Iris pigment epithelial cell (primary cell): ENCODE measurements around the gene SERAC1.

Source experiments
- DNase-seq: peaks from one replicate; pipeline ENCODE4 v3.0.0-alpha.2; 2011; ENCODE audit warnings: low read depth

Gene SERAC1

DNA sequence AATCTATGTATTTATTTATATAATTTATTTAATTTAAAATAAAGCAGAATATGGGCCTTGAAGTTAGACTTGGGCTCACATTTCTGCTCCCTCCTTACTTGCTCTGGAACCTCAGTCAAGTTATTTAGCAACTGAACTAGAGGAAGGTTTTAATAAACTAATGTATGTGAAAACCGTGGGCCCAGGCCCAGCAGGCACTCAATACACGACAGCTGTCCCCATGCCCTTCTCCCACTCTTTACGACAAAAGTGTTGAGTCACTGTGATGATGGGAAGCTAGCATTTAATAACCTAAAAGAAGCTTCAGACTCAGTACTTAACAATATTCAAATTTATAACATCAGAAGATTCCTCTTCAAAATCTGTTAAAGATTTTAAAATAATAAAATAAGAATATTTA lies 46.7 kb downstream of the SERAC1 start:
- DNase-seq = no peak

DNA sequence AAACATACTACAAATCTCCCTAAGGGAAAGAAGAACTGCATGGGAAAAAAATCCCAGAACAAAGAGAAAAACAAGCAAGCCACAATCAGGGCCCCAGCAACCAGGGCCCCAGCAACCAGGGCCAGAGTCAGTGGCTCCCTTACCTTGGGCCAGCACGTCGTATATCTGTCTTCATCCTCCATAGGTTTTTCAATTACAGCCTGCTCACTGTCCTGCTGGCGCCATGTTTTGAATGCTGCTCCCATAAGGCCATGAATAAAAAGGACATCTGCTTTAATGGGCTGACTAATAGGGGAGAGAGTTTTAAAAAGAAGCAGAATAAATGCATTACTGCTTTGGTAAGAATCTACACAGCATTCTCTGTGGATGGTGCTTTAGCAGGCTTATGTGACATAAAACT lies 49.2 kb downstream of the SERAC1 start:
- DNase-seq = no peak

DNA sequence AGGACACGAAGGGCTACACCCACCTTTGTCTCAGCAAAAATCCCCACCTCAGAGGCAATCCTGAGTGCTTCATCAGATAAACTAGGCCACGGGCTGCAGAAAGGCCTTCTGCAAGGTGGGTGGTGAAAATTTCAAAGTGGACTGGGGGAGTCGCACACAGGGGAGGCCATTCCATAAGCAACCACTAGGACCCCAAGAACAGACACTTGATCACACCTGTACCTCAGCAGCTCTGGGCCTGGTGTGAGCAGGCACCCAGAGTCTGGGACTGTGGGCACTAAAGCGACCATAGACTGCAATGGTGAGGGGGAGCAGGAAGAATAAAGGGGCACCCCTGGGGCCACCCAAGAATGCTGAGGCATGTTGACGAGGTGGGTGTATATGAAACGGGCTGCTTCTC lies 52.6 kb downstream of the SERAC1 start:
- DNase-seq = no peak

DNA sequence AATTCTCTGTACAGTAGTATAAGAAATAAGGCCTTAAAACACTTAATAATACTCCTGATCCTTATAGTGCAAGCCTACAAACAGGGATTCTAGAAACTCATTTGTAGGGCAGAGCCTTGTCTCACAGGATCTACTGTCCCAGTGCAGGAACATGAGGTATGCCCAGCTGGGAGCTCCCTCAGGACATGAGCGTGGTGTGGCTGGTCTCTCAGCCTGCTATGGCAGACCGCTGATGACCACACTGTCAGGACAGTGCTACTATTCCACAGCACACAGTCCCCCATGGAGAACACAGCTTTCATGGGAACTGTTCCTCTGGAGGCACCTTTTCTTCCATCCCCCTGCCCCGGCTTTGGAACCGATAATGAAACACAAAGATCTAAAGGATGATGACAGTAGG lies 53.0 kb downstream of the SERAC1 start:
- DNase-seq = no peak

DNA sequence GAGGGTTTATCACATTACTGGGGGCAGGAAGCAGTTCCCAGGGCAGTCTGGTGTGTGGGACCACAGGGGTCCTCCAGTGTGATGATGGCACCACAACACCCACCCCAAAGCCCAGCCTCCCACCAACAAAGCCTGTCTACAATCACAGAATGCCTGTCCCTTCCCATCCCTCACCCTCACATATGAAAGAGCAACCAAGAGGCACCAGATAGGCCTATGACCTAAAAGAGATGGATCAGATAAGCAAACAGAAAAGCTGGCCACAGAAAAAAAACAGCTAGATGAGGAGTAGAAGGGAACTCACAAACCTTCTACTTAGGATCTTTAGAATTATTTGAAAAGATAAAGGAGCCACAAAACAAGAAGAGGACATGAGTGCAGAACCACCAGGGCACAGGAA lies 54.3 kb downstream of the SERAC1 start:
- DNase-seq = no peak

DNA sequence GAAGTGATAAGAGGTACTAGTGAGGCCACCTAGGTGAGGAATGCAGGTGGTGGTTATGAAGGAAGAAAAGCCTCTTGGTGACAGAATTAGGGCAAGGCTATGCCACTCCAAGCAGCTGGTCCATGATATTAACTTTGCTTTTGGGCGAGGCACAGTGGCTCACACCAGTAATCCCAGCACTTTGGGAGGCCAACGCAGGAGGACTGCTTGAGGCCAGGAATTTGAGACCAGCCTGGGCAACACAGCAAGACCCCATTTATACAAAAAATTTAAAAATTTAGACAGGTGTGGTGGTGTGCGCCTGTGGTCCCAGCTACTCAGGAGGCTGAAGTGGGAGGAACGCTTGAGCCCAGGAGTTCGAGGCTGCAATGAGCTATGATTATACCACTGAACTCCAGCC lies 56.1 kb downstream of the SERAC1 start:
- DNase-seq = no peak

DNA sequence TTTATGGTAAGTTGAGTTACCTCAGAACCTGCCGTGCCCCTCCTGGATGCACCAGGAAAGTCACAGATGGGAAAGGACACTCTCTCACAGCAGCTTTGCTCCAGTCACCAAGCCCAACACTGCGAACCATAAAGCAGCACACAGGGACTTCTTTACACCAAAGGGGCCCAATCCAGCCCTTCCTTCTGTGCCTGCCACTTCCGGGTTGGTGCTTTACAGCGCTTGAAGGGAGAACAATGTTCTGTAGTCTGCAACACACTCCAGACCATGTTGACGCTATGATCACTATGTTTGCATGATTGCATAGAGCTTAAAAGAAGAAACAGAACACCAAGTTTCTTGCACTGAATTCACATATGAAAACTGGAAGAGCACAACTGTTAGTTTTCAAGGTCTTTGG lies 57.1 kb downstream of the SERAC1 start:
- no peak for DNase-seq

DNA sequence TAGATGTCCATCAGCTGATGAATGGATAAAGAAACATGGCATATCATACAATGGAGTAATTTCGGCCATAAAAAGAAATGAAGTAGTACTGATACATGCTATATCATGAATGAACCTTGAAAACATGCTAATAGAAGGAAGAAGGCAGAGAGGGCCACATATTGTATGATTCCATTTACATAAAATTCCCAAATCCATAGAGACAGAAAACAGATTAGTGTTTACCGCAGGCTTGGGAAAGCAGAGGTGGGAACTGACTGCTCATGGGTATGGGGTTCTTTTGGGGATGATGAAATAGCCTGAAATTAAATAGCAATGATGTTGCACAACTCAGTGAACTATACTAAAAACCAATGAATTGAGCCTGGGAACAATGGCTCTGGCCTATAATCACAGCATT lies 58.3 kb downstream of the SERAC1 start:
- DNase-seq = no peak

DNA sequence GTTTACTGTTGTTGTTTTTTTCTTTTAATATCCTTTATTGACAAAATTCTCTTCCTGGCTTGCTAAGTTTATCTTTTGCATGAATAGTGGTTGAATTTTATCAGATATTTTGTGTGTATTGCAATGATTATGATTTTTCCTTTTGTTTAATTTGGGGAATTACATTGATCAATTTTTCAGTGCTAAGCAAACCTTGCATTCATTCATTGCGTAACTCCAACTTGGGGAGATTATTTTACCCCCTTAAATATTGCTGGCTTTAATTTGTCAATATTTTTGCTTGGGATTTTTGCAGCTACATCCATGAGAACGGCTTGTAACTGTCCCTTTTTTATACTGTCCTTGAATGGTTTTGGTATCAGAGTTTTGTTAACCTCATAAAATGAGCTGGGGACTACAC lies 63.4 kb downstream of the SERAC1 start:
- DNase-seq = no peak

DNA sequence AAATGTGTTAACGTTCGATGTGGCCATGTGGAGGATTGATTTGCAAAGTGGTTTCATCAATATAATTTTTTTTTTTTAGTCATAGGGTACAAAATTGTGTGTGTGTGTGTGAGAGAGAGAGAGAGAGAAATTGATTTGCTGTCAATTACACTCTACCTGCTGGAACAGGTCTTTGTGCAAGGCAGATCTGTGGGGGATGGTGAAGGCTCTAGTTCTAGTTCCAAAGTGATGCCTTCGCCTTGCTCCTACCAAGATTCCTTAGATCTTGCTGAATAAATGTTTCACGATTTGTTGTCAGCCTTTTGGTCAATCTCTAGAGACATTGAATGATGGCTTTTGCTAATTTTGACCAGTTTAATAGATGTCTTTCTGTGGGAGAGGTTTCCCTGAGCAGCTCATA lies 64.8 kb downstream of the SERAC1 start:
- no peak for DNase-seq

DNA sequence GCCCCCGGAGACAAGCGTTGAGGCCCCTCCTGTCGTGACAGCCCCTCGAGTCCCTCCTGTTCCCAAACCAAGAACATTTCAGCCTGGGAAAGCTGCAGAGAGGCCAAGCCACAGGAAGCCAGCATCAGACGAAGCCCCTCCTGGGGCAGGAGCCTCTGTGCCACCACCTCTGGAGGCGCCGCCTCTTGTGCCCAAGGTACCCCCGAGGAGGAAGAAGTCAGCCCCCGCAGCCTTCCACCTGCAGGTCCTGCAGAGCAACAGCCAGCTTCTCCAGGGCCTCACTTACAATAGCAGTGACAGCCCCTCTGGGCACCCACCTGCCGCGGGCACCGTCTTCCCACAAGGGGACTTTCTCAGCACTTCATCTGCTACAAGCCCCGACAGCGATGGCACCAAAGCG lies 72.4 kb downstream of the SERAC1 start:
- DNase-seq = no peak

DNA sequence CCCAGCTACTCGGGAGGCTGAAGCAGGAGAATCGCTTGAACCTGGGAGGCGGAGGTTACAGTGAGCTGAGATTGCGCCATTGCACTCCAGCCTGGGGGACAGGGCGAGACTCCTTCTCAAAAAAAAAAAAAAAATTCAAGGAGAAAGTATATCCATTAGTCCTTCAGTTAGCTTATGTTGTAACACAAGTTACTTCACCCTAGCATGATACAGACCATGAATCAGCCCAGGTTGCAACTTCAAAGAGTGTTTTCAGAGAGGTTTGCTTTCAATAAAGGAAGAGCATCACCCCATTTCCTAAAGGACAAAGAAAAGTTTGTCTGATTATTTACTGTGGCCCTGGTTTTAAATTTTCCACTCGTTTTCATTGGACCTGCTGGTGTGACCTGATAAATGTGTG lies 73.0 kb downstream of the SERAC1 start:
- DNase-seq = peak; percentile 65

DNA sequence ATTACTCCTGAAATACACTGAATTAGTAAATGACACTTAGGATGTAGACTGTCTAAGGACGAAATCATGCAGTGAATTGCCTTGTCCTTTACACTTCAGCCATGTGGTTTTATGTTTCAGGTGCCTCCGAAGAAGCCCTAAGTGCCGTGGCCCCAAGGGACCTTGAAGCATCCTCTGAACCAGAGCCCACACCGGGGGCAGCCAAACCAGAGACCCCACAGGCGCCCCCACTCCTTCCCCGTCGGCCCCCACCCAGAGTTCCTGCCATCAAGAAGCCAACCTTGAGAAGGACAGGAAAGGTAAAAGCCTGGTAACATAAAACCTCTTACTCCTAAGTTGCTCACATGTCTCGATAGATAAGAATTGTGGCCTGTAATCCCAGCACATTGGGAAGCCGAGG lies 75.3 kb downstream of the SERAC1 start:
- DNase-seq = no peak

DNA sequence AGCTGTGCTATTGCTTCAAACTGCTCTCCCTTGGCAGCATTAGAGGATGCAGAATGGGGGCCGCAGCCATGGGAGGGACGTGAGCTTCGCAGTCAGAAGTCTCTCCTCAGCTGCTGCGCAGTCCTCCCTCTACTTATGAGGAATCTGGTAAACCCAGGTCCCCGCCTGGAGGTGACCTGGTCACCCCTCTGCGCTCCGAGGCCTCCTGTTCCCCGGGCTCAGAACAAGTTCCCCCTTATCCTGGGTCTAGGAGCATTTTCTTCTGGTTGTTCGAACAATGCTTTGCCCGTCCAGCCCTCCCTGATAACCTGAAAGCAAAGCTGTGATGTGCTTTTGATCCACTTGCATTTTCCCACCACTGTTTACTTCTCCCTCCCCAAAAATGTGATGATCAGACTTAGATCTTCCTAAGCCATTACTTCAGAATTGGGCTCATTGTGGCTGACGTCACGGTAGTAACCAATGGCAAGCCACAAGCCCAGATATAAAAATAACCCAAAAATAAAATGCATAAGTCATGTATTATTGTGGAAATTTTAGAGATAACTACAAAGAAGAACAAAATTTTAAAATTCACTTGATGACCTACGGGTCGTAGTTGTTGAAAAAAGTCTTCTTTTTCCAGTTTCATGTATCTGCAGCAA lies 80.7 kb downstream of the SERAC1 start:
- DNase-seq = no peak

DNA sequence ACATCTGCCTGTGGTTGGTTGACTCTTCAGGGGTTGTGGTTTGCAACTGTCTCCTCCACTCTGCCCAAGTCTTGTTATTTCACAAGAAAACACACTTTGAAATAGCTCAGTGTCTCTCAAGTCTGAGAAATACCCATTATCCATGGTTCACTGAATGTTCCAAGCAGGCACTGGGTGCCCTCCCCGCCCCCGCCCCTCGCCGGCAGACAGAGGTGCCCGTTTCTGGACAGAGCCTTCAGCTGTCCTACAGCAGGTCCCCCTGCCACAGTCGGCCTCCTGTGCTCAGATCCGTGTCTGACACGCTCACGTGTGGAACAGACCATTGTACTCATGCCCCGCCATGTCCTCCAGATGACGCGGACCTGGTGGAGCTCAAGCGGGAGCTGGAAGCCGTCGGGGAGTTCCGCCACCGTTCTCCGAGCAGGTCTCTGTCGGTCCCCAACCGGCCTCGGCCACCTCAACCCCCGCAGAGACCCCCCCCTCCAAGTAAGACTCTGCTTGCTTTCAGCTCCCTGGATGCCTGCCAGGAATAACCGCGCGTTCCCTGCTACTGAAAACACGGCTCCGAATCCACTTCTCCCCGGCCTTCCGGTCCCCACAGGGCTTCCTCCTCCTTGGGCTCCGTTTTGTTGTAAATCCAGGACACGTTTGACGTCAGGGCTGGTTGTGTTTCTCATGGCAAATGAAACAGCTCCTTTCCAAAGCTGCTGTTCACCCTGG lies 81.4 kb downstream of the SERAC1 start:
- peak; percentile 84 for DNase-seq

DNA sequence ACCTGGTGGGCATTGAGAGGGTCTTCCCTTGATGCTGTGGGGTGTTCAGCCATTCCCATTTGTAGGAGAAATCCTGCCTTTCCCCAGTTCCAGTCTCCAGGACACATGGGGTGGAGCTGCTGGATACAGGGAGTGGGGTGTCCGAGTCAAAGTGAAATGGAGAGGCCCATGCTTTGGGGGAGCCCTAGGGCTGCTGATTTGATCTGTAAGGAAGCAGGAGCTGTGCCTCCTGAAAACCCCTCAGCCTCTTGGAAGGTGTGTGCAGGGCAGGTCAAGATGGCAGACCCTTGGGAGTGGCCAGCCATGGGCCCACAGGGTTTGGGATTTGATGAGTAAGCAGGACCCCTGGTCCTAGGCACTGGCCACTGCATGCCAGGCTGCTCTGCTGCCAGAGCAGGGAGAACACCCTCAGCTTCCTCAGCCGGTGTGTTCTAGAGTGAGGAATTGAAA lies 82.0 kb downstream of the SERAC1 start:
- no peak for DNase-seq

DNA sequence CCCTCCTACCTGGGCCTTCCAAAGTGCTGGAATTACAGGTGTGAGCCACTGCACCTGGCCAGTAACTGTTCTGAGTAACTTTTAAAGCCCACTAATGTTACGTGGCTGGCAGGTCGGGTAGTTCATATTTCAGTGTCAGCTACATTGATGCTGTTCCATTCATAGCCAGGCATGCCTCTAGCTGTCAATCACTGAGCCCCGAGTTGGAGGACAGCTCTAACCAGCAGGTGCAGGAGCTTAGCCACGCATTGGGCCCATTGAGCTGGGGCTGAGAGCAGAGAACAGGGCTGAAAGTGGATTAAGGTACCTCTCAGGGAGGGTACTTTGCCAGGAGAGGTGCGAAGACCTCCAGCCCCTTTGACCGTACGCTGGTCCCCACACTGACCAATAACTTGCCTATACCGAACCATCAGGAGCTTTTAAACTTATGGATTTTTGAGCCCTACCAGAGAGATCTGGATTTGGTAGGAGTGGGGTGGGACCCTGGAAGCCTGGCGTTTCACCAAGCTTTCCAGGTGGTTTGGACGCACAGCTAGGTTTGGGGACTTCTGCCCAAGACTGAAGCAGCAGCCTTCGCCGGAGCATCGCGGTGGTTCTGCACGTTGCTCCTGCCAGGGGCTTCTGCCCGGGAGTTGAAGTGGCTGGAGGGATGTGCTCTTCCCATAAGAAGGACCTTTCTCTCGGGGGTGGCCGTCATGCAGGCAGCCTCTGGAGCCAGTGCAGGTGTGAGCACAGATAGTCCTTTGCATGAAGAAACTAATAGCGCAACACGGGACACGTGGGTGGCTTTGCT lies 82.6 kb downstream of the SERAC1 start:
- DNase-seq = no peak

DNA sequence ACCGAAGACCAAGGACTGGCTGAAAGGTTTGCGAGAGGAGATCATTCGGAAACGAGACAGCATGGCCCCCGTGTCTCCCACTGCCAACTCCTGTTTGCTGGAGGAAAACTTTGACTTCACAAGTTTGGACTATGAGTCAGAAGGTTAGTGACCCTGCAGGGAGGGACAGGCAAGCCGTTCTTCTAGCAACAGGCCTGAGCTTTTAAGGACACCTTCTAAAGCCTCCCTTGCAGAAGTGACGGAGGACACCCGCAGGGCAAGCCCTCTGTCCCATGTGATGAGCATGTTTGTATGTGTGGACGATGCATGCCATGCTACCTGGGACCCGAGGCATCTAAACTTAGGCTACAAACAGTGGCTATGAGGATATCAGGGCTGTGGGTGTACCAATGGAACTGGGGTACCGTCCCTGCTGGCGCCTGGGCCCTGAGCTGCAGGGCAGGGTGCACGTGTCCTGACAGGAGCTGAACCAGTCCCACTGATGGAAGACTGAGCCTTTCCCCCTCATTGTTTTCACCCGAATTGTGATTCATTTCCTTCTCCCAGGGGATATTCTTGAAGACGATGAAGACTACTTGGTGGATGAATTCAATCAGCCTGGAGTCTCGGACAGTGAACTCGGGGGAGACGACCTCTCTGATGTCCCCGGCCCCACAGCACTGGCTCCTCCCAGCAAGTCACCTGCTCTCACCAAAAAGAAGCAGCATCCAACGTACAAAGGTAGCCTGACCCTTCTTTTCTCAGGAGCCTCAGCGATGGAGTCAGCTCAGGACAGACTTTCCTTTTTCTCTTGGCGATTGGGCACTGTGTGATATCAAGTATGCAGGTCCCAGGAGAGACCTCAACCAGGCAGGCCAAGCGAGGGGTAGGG lies 84.4 kb downstream of the SERAC1 start:
- DNase-seq = peak; percentile 47

DNA sequence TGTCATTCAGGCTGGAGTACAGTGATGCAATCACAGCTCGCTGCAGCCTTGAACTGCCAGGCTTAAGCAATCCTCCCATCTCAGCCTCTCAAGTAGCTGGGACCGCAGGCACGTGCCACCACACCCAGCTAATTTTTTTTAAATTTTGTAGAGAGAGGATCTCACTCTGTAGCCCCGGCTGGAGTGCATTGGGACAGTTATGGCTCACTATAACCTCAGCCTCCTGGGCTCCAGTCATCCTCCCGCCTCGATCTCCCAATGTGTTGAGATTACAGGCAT lies 86.5 kb downstream of the SERAC1 start:
- peak; percentile 50 for DNase-seq

DNA sequence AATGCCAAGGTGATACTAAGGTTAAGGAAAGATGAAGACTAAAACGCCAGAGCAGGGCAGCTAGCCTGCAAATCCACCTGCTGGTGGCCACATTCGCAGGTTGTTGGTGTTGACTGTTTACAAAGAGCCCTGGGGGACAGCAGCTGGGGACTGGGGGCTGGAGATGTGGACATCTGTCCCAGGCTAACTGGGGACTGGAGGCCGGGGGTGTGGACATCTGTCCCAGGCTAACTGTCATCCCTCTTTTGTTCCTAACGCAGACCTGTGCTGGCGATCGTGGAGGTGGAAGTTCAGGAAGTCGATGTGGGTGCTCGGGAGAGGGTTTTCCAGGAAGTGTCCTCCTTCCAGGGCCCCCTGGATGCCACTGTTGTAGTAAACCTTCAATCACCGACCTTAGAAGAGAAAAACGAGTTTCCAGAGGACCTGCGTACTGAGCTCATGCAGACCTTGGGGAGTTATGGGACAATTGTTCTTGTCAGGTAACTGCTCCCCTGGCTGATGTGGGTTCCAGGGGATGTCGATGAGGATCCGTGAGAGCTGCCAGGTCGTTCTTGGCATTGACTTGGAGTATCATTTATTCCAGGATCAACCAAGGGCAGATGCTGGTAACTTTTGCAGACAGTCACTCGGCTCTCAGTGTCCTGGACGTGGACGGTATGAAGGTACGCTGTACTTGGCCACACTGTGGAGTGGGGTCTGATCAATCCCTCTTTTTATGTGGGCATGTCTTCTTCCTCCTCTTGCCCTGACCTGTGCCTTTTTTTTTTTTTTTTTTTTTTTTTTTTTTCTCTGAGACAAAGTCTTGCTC lies 87.0 kb downstream of the SERAC1 start:
- DNase-seq = no peak

DNA sequence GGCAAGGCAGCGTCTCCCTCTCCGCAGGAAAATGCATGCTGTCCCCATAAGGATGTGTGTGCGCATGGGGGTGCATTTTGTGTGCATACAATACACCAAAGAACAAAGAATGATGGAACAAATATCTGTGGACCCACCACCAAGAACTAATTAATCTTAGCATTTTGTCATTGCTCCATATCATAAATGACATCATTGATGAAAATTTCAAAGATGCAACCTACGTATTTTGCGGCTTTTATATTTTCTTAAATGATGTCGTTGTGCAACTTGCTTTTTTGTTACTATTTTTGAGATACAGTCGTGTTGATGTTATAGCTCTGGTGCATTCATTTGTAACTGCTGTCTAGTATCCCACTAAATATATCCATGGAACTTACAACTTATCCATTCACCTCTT lies 89.7 kb downstream of the SERAC1 start:
- no peak for DNase-seq

DNA sequence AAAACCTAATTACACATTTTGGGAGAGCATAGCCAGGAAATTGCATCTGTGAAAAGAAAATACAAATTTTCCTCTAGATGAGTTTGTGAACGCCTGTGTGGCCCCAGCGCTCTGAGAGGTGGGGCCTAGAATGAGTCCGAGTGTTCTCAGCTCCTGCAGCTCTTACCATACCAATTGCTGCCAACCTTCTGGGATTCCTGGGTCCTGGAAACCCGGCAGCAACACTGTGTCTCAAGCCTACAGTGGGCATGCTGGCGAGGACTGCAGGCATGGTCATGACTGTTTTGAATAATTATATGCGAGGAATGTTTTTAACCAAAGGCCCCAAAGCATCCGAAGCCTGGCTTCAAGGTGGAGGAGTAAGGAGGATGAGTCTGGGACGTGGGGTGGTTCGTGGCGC lies 90.4 kb downstream of the SERAC1 start:
- no peak for DNase-seq
